HG03095 (cell line): ENCODE data around the gene DVL3.
"Not testable (repeated sequence)": the region's sequence is repeated elsewhere in the genome, so short reads cannot be mapped to it uniquely, and the experiment has no call there.

Experiments used
- ATAC-seq: cut with Tn5 transposase; IDR thresholded peaks from one replicate; pipeline ENCODE4 v1.9.1; 2021; ENCODE audit warnings: moderate library complexity; ENCODE audit not compliant: unreplicated experiment

The DVL3 gene

DNA sequence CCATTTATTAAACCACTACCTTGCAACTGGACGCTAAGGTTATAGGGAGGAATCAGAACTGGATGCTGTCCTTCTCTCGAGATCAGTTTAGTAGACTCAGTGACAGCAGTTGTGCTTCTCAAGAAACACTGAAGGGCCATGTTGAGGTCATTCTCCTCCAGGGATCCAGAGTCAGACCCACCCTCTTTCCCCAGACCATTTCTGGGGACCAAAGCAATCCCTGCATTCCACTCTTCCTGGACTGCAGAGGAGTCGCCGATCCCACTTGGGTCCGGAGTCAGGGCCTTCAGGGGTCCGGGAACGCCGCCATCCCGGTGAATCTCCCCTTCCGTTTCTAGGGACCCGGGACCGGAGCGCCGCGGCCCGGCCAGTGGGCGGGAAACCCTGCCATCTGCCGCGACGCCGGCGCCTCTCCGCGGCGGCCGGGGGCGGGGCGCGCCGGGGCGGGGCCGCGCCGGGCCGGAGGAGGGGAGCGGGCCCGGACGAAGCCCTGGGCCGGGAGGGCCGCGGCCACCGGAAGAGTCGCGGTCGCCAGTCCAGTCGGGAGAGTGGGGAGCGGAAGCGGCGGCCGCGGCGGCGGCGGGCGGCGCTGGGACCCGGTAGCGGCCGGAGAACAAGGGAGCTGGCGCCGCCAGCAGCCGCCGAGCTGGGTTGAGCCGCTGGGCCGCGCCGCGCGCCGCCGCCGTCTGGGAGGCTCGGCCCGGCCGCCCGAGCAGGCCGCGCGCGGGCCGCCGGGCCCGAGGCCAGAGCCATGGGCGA lies at the start of gene DVL3:
Gene DVL3, plus strand, starts transcription at position 493 of the 759 bp plus-strand sequence. Its CDS starts 259 bp downstream, at position 752.
- ATAC-seq = peak; percentile 80

DNA sequence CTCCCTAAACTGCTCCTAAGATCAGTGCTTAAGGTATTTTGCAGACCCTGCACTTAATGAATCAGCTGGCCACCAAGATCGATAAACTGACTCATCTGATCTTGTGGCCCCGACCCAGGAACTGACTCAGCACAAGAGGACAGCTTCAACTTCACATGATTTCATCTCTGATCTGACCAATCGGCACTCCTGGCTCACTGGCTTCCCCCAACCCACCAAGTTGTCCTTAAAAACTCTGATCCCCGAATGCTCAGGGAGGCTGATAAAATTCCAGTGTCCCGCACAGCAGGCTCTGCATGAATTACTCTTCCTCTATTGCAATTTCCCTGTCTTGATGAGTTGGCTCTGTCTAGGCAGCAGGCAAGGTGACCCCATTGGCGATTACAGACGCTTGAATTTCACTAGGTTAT lies 44.9 kb upstream of the DVL3 start:
- ATAC-seq = no peak

DNA sequence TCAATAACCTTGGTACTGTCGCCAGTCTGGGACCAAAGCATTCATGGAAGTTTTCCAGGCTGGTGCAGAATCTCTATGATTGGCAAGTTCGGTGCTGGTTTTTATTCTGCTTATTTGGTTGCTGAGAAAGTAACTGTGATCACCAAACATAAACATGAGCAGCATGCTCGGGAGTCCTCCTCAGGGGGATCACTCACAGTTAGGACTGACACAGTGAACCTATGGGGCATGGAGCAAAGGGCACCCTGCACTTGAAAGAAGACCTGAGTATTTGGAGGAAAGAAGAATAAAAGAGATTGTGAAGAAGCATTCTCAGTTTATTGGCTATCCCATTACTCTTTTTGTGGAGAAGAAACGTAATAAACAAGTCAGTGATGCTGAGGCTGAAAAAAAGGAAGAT lies 39.2 kb upstream of the DVL3 start:
- ATAC-seq = no peak

DNA sequence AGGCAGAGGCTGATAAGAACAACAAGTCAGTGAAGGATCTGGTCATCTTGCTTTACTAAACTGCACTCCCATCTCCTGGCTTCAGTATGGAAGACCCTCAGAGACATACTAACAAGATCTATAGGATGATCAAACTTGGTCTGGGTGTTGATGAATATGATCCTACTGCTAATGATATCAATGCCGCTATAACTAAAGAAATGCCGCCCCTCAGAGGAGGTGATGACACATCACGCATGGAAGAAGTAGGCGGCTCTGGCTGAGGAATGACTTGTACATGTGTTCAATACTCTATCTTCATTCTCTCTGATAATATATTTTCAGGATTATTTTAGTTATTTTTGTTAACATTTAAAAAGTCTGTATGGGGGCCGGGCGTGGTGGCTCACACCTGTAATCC lies 37.5 kb upstream of the DVL3 start:
- no peak for ATAC-seq

DNA sequence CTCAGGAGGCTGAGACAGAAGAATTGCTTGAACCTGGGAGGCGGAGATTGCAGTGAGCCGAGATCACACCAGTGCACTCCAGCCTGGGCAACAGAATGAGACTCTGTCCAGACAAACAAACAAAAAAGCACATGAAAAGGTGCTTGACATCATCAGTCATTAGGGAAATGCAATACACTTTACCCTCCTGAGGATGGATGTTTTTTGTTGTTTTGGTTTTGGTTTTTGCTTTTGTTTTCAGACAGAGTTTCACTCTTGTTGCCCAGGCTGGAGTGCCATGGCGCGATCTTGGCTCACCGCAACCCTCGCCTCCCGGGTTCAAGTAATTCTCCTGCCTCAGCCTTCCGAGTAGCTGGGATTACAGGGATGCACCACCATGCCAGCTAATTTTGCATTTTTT lies 34.1 kb upstream of the DVL3 start:
- not testable (repeated sequence) for ATAC-seq

DNA sequence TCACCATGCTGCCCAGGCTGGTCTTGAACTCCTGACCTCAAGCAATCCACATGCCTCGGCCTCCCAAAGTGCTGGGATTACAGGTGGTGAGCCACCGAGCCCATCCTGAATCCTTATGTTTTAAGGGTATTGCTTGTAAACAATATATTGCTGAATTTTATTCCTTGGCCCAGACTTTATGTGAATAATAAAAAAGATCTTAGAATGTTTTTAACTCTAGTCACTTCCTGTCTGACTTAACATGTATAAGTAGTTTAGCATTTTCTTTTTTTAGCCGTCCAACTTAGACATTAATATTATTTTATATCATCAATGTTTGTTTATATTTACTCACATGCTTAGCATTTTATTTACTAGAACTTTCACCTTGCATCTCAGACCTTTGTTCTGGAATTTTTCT lies 29.2 kb upstream of the DVL3 start:
- ATAC-seq = no peak

DNA sequence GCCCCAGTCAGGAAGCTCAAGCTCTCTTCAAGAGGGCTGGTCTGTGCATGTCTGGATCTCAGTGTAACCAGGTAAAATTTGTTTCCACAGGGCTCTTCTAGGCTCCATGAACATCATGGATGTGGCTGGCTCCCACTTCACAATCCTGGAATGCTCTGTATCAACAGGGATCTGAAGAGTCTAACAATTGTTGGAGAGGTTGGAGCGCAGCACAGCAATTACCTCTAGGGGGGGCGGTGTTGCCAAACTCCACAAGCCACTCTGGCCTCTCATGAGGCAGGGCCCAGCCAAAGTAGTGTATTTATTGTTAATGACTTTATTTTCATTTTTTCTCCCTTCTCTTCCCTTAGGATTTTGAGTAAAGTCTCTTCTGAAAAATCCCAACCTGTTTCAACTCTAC lies 26.2 kb upstream of the DVL3 start:
- no peak for ATAC-seq

DNA sequence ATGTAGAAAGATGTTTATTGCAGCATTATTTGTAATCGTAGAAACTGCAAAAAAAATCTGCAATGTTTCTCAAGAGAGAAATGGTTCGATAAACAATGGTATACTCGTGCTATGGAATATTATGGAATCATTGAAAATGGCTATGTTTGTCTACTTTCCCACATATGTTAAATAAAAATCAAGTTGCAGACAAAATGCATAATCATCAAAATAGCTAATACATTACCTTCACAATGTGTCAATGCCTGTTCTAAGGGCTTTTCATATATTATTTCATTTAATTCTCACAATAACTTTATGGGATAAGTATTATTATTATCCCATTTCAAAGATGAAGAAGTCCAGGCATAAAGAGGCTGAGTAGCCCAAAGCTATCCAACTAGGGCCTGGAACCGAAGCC lies 22.2 kb upstream of the DVL3 start:
- ATAC-seq = no peak

DNA sequence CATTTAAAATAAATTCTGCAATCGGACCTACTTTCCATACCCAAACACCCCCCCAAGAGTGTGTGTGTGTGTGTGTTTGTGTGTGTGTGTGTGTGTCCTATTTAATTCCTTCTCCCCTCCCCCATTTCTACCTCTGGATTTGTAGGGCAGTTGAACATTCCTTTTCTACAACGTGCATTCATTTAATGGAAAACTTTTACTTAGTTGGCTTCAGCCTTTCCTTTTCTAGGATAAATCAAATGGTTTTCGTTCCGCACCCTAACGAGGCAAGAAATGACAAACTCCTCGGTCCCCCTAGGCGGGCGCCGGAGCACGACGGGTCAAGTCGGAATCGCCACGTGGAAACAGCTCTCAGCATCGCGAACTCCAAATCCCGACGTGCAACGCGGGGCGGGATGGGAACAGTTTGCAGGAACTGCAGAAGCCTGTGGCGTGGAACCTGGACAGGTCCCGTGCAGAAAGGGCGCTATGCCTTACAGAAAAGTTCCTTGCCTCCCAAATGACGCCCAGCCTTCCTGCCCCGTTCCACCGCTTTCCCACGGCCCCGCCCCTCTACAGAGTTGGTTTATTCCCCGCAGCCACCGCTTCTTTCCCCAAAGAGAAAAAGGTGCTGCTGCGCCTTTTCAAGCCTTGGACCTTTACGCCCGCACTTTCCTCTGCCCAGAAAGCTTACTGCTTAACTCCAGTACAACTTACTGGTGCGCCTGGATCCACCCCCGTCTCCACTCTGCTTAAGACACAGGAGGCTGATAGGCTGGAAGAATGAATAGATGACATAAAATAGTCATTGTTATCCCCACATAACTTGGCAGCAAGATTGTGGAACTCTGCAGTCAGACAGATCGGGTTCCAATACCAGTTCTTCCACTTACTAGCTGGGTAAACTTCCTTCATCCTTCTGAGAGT lies 21.1 kb upstream of the DVL3 start:
- ATAC-seq = peak; percentile 38

DNA sequence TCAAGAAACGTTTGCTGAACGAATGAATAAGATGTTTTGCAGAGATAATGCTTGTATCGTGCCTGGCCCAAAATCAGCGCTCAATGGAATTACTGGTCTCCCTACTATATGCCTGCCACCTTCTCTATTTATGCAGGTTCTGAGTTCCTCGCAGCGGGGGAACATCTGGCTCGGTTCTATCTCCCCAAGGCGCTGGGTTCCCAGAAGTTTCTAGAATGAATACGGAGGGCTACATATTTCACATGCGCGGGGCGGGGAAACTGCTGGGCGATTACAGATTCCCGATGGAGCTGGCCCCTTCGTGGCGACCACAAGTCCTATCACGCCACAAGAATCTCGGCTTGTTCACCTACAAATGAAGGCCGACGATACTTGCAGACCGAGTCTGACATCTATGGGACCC lies 20.4 kb upstream of the DVL3 start:
- peak; percentile 6 for ATAC-seq

DNA sequence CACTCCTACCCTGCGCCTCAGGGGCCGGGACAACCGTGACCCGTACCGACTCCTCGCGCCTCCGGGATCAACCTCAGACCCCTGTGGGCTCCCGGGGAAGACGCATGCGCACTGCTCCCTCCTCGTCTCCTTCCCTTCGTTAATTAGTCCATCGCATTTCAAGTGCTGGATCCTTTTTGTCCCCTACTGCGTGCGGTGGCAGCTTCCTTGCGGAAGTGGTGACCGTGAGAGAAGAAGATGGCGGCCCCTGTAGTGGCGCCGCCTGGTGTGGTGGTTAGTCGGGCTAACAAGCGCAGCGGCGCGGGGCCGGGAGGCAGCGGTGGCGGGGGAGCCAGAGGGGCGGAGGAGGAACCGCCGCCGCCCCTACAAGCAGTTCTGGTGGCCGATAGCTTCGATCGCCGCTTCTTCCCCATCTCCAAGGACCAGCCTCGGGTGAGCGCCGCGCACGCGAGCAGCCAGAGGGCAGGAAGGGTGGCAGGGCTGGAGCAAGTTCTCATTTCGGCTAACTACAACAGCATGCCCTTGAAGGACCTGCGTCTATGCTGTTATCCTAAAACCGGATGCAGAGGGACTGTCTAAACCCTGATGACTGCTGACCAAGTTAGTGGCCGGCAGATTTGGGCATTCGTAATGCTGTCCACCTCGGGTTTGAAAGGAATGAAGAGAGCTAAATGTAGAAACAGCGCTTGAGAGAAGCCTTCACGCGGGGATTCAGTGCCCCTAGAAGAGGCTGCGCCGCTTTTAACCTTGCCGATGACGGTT lies 19.8 kb upstream of the DVL3 start, which contains the start of gene EIF2B5:
Gene EIF2B5, plus strand, starts transcription at position 210 of the 762 bp plus-strand sequence. Its CDS starts 28 bp downstream, at position 238.
- peak; percentile 84 for ATAC-seq

DNA sequence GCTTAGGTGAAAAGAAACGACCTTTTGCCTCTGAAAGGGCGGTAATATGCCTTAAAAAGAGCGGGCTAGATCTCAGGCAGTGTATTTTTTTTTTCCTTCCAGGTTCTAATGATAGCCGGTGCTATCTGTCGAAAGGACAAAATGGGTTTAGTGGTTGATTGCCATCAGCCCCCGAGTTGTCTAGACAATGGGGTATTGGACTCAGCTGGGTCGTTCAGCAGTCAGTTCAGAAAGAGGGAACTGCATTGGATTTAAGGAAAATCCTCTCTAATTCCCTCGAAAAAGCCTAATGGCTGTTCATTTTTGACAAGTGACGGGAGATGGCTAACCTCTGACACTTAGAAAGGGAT lies 19.3 kb upstream of the DVL3 start:
- ATAC-seq = no peak

DNA sequence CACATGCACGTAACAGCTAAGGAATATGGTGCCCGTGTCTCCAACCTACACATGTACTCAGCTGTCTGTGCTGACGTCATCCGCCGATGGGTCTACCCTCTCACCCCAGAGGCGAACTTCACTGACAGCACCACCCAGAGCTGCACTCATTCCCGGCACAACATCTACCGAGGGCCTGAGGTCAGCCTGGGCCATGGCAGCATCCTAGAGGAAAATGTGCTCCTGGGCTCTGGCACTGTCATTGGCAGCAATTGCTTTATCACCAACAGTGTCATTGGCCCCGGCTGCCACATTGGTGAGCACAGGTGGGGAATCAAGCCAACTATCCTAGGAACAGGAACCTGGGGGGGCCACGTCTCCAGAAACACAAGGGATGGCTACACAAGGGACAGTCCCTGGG lies 14.7 kb upstream of the DVL3 start:
- ATAC-seq = no peak

DNA sequence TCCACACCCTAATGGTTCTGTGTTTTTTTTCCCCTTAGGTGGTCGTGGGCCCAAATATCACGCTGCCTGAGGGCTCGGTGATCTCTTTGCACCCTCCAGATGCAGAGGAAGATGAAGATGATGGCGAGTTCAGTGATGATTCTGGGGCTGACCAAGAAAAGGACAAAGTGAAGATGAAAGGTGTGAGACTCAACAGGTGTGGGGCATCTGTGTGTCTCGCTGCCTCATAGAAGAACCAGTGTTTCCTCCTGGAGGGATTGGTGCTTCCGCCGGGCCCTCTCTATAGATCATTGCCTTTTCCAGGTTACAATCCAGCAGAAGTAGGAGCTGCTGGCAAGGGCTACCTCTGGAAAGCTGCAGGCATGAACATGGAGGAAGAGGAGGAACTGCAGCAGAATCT lies 13.0 kb upstream of the DVL3 start:
- no peak for ATAC-seq

DNA sequence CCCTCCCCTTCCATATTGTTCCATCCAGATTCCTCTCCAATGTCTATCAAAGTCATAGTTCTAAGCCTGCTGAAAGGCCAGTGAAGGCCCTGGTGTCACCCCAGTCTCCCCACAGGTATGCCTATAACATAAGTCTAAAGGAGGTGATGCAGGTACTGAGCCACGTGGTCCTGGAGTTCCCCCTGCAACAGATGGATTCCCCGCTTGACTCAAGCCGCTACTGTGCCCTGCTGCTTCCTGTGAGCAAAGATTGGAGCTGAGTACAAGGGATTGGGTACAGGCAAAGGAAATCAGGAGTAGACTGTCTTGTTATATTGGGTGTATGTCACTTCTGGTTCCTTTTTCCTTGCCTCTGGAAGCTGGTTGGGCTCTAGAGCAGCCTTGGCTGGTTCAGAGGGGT lies 11.8 kb upstream of the DVL3 start:
- no peak for ATAC-seq

DNA sequence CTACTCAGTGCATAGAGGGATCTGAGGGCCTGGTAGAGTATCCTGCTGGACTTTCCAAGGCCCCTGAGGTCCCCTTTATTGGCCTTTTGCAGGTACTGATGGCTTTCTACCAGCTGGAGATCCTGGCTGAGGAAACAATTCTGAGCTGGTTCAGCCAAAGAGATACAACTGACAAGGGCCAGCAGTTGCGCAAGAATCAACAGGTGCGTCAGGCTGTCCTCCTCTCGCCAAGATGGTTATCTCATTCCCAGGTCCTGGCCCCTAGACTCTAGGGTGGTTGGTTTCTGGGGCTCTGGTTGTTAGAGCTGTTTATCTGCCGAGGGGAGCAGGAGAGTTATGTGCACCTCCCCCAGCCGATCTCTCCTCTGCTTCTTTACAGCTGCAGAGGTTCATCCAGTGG lies 10.7 kb upstream of the DVL3 start:
- ATAC-seq = no peak

DNA sequence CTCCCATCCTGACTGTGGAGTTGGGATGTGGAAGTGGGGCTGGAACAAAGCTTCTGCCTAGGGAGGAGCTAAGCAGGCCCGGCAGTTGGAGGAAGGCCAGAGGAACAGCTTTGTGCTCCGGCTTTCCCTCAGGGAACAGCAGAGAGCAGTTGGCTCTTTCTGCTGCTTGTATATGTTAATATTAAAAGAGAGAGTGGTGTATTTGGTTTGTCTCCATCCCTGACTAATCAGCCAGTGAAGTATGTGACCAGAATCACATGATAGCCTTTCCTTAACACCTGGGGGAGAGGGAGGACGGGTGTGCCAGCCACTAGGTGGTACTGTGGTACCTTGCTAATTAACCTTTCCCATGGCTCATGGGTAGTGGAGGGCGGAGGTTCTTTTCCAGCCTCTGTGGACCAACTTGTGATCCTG lies 10.1 kb upstream of the DVL3 start:
- no peak for ATAC-seq

DNA sequence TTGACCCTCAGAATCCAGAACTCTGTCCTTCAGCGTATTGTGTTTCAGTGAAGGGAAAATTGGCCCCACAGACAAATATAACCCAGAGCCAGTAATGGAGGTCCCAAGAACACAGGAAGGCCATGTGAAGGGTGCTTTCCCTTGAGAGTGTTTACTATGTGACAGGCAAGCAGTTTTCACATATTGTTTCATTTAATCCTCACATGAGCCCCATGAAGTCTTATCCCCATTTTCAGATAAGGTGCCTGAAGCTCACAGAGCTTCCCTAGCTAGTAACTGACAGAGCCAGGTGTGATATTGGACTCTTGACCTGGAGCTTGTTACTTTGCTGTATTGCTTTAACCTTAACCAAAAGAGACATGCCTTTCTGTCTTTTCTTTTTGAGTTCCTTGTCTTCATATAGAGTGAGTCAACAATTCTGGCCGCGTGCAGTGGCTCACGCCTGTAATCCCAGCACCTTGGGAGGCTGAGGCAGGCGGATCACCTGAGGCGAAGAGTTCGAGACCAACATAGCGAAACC lies 9.4 kb upstream of the DVL3 start:
- no peak for ATAC-seq

DNA sequence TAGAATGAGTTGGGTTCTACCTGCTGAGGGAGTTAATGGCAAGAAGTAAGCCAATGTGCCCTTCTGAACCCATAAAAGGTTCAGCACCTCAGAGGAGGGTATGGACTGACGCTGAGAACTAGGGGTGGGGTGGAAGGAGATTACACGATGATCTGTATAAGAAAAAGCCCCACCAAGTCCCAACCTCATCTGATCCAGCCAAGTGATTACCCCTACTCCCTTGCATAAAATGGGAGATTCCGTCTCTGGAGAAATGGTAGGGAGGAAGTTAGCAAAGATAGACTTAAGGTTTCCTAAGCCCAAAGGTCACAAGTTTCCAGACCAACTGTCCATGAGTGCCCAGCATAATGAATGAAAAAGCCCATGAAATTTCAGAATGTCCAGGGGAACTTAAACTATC lies 7.1 kb upstream of the DVL3 start:
- no peak for ATAC-seq

DNA sequence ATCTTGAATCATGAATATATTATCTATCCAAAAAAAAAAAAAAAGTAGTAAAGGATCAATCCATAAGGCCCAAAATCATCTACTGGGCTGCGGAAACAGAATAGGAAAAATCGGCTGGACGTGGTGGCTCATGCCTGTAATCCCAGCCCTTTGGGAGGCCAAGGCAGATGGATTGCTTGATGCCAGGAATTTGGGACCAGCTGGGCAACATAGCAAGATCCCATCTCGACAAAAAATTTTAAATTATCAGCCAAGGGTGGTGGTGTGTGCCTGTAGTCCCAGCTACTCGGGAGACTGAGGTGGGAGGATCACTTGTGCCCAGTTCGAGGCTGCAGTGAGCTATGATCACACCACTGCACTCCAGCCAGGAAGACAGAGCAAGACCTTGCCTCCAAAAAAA lies 6.1 kb upstream of the DVL3 start:
- ATAC-seq = no peak

DNA sequence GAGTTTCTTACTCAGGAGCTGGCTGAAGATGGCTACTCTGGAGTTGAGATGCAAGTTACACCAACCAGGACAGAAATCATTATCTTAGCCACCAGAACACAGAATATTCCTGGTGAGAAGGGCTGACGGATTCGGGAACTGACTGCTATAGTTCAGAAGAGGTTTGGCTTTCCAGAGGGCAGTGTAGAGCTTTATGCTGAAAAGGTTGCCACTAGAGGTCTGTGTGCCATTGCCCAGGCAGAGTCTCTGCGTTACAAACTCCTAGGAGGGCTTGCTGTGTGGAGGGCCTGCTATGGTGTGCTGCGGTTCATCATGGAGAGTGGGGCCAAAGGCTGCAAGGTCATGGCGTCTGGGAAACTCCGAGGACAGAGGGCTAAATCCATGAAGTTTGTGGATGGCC lies 5.4 kb upstream of the DVL3 start:
- ATAC-seq = not testable (repeated sequence)
